ENCODE measurements around the gene SPATA6L.

Gene SPATA6L

DNA sequence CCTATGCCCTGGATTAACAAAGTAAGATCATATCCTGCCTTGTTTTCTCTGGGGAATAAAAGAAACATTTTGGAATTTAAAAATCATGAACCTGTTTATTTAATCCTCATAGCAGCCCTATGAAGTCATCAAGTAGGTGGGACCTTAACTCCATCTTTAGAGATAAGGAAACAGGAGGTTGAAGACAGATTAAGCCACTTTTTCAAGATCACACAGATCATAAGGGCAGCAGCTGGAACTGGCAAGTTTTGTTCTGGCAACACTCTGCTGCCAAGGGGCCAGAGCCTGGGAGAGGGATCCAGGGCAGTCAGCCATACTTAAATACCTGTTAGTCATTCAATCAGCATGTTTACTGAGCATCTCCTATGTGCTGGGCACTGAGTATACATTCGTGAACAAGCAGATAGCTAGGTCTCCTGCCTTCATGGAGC is 112.3 kb downstream of the SPATA6L start:
- Histone ChIP-seq H3K9ac (ENCODE audit: low read length) (no peak overlapping the region), H4K20me1 (ENCODE audit: insufficient read depth, low read length) (no peaks in the 10 kb centered on the region), H3K4me1 (ENCODE audit: insufficient read depth, low read length, severe bottlenecking) (peaks cover under 1% of the 10 kb centered on the region), H3K79me2 (ENCODE audit: insufficient read depth, low read length) (no peaks in the 10 kb centered on the region), H3K9me3 (ENCODE audit: low read length) (no peaks in the 10 kb centered on the region), H3F3A (ENCODE audit: insufficient read depth, low read length) (no peaks in the 10 kb centered on the region), H2AFZ (ENCODE audit: low read length) (no peak overlapping the region), H3K4me2 (ENCODE audit: low read length) (no peak overlapping the region), H3K9me2 (ENCODE audit: low read depth, low read length) (no peaks in the 10 kb centered on the region), H3K27me3 (ENCODE audit: insufficient read depth, low read length) (0 out of 2 replicates have a peak, but pooled peaks cover 6% of the 10 kb centered on the region), H3K27ac (ENCODE audit: low read depth, low read length, poor library complexity, severe bottlenecking) (no peak overlapping the region), H3K36me3 (ENCODE audit: insufficient read depth, low read length) (no peaks in the 10 kb centered on the region), H3K4me3 (ENCODE audit: low read depth, low read length, poor library complexity, severe bottlenecking) (no peak overlapping the region)
- TF ChIP-seq, protein P1, sequence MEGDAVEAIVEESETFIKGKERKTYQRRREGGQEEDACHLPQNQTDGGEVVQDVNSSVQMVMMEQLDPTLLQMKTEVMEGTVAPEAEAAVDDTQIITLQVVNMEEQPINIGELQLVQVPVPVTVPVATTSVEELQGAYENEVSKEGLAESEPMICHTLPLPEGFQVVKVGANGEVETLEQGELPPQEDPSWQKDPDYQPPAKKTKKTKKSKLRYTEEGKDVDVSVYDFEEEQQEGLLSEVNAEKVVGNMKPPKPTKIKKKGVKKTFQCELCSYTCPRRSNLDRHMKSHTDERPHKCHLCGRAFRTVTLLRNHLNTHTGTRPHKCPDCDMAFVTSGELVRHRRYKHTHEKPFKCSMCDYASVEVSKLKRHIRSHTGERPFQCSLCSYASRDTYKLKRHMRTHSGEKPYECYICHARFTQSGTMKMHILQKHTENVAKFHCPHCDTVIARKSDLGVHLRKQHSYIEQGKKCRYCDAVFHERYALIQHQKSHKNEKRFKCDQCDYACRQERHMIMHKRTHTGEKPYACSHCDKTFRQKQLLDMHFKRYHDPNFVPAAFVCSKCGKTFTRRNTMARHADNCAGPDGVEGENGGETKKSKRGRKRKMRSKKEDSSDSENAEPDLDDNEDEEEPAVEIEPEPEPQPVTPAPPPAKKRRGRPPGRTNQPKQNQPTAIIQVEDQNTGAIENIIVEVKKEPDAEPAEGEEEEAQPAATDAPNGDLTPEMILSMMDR (IDR thresholded peaks at IDR 0.05; ENCODE audit: low read length) = no peak
- no peak for TF ChIP-seq EZH2 (IDR thresholded peaks at IDR 0.05; ENCODE audit: borderline replicate concordance, low read length)

DNA sequence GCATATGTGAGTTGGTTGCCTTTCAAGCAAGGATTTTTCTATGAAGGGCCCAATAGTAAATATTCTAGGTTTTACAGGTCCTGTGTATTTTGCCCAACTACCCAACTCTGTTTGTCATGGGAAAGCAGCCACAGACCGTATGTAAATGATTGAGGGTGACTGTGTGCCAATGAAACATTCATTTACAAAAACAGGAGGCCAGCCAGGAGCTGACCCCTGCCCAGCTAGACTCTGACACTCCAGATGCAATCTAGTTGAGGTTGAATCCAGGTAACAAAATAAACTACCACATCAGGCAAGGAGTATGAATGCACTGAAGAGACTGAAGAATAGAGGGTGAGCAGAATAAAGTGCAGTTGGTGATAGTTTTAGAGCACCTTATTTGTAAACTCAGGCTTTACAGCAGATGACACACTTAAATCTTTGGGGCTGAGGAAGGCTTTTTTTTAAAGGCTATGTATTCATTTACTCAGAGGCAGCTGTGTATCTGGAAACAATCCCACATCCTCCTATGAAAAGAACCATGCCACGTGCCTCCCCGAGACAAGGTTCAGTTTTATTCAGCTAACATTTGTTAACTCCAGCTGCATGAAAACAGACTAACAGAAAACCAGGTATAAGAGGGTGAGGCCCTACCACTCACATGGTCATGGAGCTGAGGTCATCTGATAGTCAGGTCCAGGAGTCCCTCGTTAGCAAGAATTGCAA is 115.3 kb downstream of the SPATA6L start:
- no peak overlapping the region for H2AFZ ChIP-seq (ENCODE audit: low read length)
- H3K79me2 ChIP-seq (ENCODE audit: insufficient read depth, low read length) = no peaks in the 10 kb centered on the region
- no peaks in the 10 kb centered on the region for H4K20me1 ChIP-seq (ENCODE audit: insufficient read depth, low read length)
- no peaks in the 10 kb centered on the region for H3K36me3 ChIP-seq (ENCODE audit: insufficient read depth, low read length)
- H3F3A ChIP-seq (ENCODE audit: insufficient read depth, low read length) = no peaks in the 10 kb centered on the region
- no peaks in the 10 kb centered on the region for H3K4me1 ChIP-seq (ENCODE audit: insufficient read depth, low read length, severe bottlenecking)
- no peak overlapping the region for H3K4me3 ChIP-seq (ENCODE audit: low read depth, low read length, poor library complexity, severe bottlenecking)
- H3K9me3 ChIP-seq (ENCODE audit: low read length) = no peaks in the 10 kb centered on the region
- H3K27me3 ChIP-seq (ENCODE audit: insufficient read depth, low read length) = 0 out of 2 replicates have a peak, but pooled peaks cover 6% of the 10 kb centered on the region
- H3K4me2 ChIP-seq (ENCODE audit: low read length) = no peak overlapping the region
- no peak overlapping the region for H3K27ac ChIP-seq (ENCODE audit: low read depth, low read length, poor library complexity, severe bottlenecking)
- TF ChIP-seq, protein P1 (IDR thresholded peaks at IDR 0.05; ENCODE audit: low read length) = no peak
- TF ChIP-seq EZH2 (IDR thresholded peaks at IDR 0.05; ENCODE audit: borderline replicate concordance, low read length) = no peak
- no peaks in the 10 kb centered on the region for H3K9me2 ChIP-seq (ENCODE audit: low read depth, low read length)
- H3K9ac ChIP-seq (ENCODE audit: low read length) = no peak overlapping the region

DNA sequence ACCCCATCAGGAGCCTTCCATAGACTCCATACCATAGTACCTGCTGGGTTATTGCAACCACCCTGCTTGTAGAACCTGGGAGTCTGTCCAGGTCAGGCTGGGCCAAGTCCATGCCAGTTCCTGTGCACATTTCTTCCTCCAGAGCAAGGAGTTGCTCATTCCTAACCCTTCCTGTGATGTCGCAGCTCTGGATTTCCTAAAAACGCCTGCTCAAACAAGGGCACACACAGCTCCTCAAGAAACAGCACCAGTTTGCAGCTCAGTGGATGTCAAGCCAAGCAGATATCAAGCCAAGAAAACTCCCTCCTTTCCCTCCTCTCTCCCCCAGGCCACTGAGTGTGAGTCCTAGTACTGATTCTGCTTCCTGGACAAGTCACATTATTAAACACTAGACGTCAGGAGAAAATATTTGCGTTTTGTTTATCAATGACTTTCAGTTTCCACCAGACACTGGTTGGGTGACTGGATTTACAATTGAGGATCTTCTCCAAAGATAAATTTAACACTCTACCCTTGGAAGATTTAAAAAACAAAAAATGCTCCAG is 116.5 kb downstream of the SPATA6L start:
- 0 out of 2 replicates have a peak, but pooled peaks cover 6% of the 10 kb centered on the region for H3K27me3 ChIP-seq (ENCODE audit: insufficient read depth, low read length)
- H3K9ac ChIP-seq (ENCODE audit: low read length) = no peak overlapping the region
- H3K9me2 ChIP-seq (ENCODE audit: low read depth, low read length) = no peaks in the 10 kb centered on the region
- no peak overlapping the region for H2AFZ ChIP-seq (ENCODE audit: low read length)
- H3K36me3 ChIP-seq (ENCODE audit: insufficient read depth, low read length) = no peaks in the 10 kb centered on the region
- no peaks in the 10 kb centered on the region for H3F3A ChIP-seq (ENCODE audit: insufficient read depth, low read length)
- H3K4me3 ChIP-seq (ENCODE audit: low read depth, low read length, poor library complexity, severe bottlenecking) = no peak overlapping the region
- H3K27ac ChIP-seq (ENCODE audit: low read depth, low read length, poor library complexity, severe bottlenecking) = no peak overlapping the region
- H3K4me1 ChIP-seq (ENCODE audit: insufficient read depth, low read length, severe bottlenecking) = no peaks in the 10 kb centered on the region
- no peaks in the 10 kb centered on the region for H4K20me1 ChIP-seq (ENCODE audit: insufficient read depth, low read length)
- no peaks in the 10 kb centered on the region for H3K9me3 ChIP-seq (ENCODE audit: low read length)
- no peak overlapping the region for H3K4me2 ChIP-seq (ENCODE audit: low read length)
- TF ChIP-seq, protein P1 (IDR thresholded peaks at IDR 0.05; ENCODE audit: low read length) = no peak
- no peak for TF ChIP-seq EZH2 (IDR thresholded peaks at IDR 0.05; ENCODE audit: borderline replicate concordance, low read length)
- H3K79me2 ChIP-seq (ENCODE audit: insufficient read depth, low read length) = no peaks in the 10 kb centered on the region
